IMR-90 (cell line): ENCODE measurements around the gene ELF5. TPM values are rescaled to one million over a fixed set of nuclear protein-coding genes. Genes with fewer than 3 reads are reported as not detected.

Source experiments
- ATAC-seq: fragments of 200-7000 bp; cut with Tn5 transposase; 2 replicates; pipeline ENCODE4 v1.9.1; 2020; ENCODE audit warnings: low read depth, mild to moderate bottlenecking, moderate library complexity
- BruUV-seq: library from RNA; stranded (reverse); fragments of 400-500 nt; replicated peaks from 2 replicates; lab custom pipeline; 2021; lab: Mats Ljungman, UMichigan
- CTCF ChIA-PET: fragments of 300-600 bp; formaldehyde crosslinking; extraction: SDS; loops from one replicate; lab custom pipeline; 2021; ENCODE audit warnings: antibody characterized with exemption; lab: Yijun Ruan, JAX
- POLR2A ChIA-PET: fragments of 300-600 bp; sonication (Branson Sonifier 250); formaldehyde crosslinking; loops from one replicate; lab custom pipeline; 2022; ENCODE audit warnings: antibody characterized with exemption; ENCODE audit not compliant: unreplicated experiment; lab: Charles Lee
- DNase-seq: peaks from one replicate; pipeline ENCODE4 v3.0.0; 2013
- H2AFZ ChIP-seq: replicated peaks from 2 replicates; pipeline ENCODE3; 2013; ENCODE audit warnings: low read length, mild to moderate bottlenecking; ENCODE audit not compliant: poor library complexity
- H2AK5ac ChIP-seq: 2 replicates; pipeline ENCODE4 v1.6.1; 2013; ENCODE audit warnings: low read depth, low read length, inconsistent platforms
- H2AK9ac ChIP-seq: replicated peaks from 2 replicates; pipeline ENCODE3; 2013; ENCODE audit warnings: mild to moderate bottlenecking, low read depth, low read length, moderate library complexity; ENCODE audit not compliant: poor library complexity
- H2BK120ac ChIP-seq: 2 replicates; pipeline ENCODE4 v1.6.1; 2013; ENCODE audit warnings: low read depth, low read length, inconsistent platforms
- H2BK15ac ChIP-seq: 3 replicates; pipeline ENCODE4 v1.6.1; 2013; ENCODE audit warnings: low read depth, low read length, inconsistent platforms
- H2BK20ac ChIP-seq: 2 replicates; pipeline ENCODE4 v1.6.1; 2013; ENCODE audit warnings: low read depth, mild to moderate bottlenecking, inconsistent platforms, low read length, moderate library complexity
- H2BK5ac ChIP-seq: 2 replicates; pipeline ENCODE4 v1.6.1; 2013; ENCODE audit warnings: mild to moderate bottlenecking, low read depth, low read length, inconsistent platforms; ENCODE audit not compliant: poor library complexity, severe bottlenecking
- H3K14ac ChIP-seq: replicated peaks from 2 replicates; pipeline ENCODE4 v1.6.1; 2013; ENCODE audit warnings: low read depth, low read length, inconsistent platforms
- H3K18ac ChIP-seq: 2 replicates; pipeline ENCODE4 v1.6.1; 2013; ENCODE audit warnings: low read depth, low read length, control low read depth
- H3K23ac ChIP-seq: 2 replicates; pipeline ENCODE4 v1.6.1; 2013; ENCODE audit warnings: low read depth, low read length, inconsistent platforms
- H3K27ac ChIP-seq: 2 replicates; pipeline ENCODE4 v1.5.1; 2013; ENCODE audit warnings: mild to moderate bottlenecking, control low read depth, low read length; ENCODE audit not compliant: insufficient read depth
- H3K27me3 ChIP-seq: 2 replicates; pipeline ENCODE4 v1.6.1; 2013; ENCODE audit warnings: low read length; ENCODE audit not compliant: control insufficient read depth, insufficient read depth
- H3K36me3 ChIP-seq: 2 replicates; pipeline ENCODE4 v1.6.1; 2013; ENCODE audit warnings: low read length, mixed read lengths; ENCODE audit not compliant: control insufficient read depth, insufficient read depth
- H3K4ac ChIP-seq: 2 replicates; pipeline ENCODE4 v1.6.1; 2013; ENCODE audit warnings: low read depth, low read length, inconsistent platforms
- H3K4me1 ChIP-seq: 2 replicates; pipeline ENCODE4 v1.6.1; 2013; ENCODE audit warnings: low read length, mixed read lengths; ENCODE audit not compliant: control insufficient read depth, insufficient read depth
- H3K4me2 ChIP-seq: 2 replicates; pipeline ENCODE4 v1.6.1; 2013; ENCODE audit warnings: low read depth, mild to moderate bottlenecking, control low read depth, low read length, moderate library complexity
- H3K4me3 ChIP-seq: 2 replicates; pipeline ENCODE4 v1.5.1; 2013; ENCODE audit warnings: low read depth, mild to moderate bottlenecking, control low read depth, low read length, moderate library complexity; ENCODE audit not compliant: insufficient read depth
- H3K56ac ChIP-seq: 2 replicates; pipeline ENCODE4 v1.6.1; 2013; ENCODE audit warnings: low read length, inconsistent platforms; ENCODE audit not compliant: insufficient read depth; ENCODE audit errors: extremely low read depth
- H3K79me1 ChIP-seq, 2 experiments: 2 replicates each; pipeline ENCODE4 v1.6.1; 2013; ENCODE audit warnings: low read length in 2 of 2, inconsistent platforms in 1 of 2, low read depth in 1 of 2
- H3K9ac ChIP-seq: 2 replicates; pipeline ENCODE4 v1.6.1; 2013; ENCODE audit warnings: low read depth, low read length, control low read depth
- H3K9me1 ChIP-seq: 2 replicates; pipeline ENCODE4 v1.6.1; 2013; ENCODE audit warnings: low read length, inconsistent platforms; ENCODE audit not compliant: insufficient read depth
- H3K9me3 ChIP-seq: 2 replicates; pipeline ENCODE4 v1.6.1; 2013; ENCODE audit warnings: low read length; ENCODE audit not compliant: control insufficient read depth, insufficient read depth
- H4K20me1 ChIP-seq: 2 replicates; pipeline ENCODE4 v1.6.1; 2013; ENCODE audit warnings: low read length, inconsistent platforms; ENCODE audit not compliant: insufficient read depth
- H4K5ac ChIP-seq: 2 replicates; pipeline ENCODE4 v1.6.1; 2013; ENCODE audit warnings: mild to moderate bottlenecking, low read depth, low read length, control low read depth
- H4K8ac ChIP-seq, 2 experiments: 2 replicates each; pipeline ENCODE4 v1.6.1; 2013; ENCODE audit warnings: low read depth in 2 of 2, low read length in 2 of 2, control low read depth in 1 of 2, inconsistent platforms in 1 of 2
- H4K91ac ChIP-seq: 2 replicates; pipeline ENCODE4 v1.6.1; 2013; ENCODE audit warnings: low read depth, low read length, inconsistent platforms; ENCODE audit not compliant: insufficient read depth
- BHLHE40 ChIP-seq: fragments of 150-350 bp; IDR thresholded peaks from 2 replicates; pipeline ENCODE4 v1.6.1; 2016; ENCODE audit warnings: mild to moderate bottlenecking, low read depth, low read length
- CEBPB ChIP-seq: IDR thresholded peaks from 2 replicates; pipeline ENCODE4 v1.6.1; 2012; ENCODE audit warnings: low read depth, low read length, improper control_type of control experiment
- CHD1 ChIP-seq: IDR thresholded peaks from 2 replicates; pipeline ENCODE4 v1.6.1; 2012; ENCODE audit warnings: low read depth, low read length, improper control_type of control experiment
- CTCF ChIP-seq: conservative IDR thresholded peaks from 2 replicates; pipeline ENCODE4 v1.5.1; 2012; ENCODE audit warnings: mild to moderate bottlenecking, low read depth, low read length, improper control_type of control experiment
- ELK1 ChIP-seq: fragments of 150-350 bp; IDR thresholded peaks from 2 replicates; pipeline ENCODE4 v1.6.1; 2016; ENCODE audit warnings: low read depth, mild to moderate bottlenecking, low read length, moderate library complexity, borderline replicate concordance
- FOS ChIP-seq: fragments of 150-350 bp; IDR thresholded peaks from 2 replicates; pipeline ENCODE4 v1.6.1; 2016; ENCODE audit warnings: low read depth, low read length
- MAFK ChIP-seq: IDR thresholded peaks from 2 replicates; pipeline ENCODE4 v1.6.1; 2012; ENCODE audit warnings: low read depth, low read length, improper control_type of control experiment
- MAZ ChIP-seq: IDR thresholded peaks from 2 replicates; pipeline ENCODE4 v1.6.1; 2012; ENCODE audit warnings: low read depth, mild to moderate bottlenecking, low read length, improper control_type of control experiment, moderate library complexity, borderline replicate concordance
- MXI1 ChIP-seq: IDR thresholded peaks from 2 replicates; pipeline ENCODE4 v1.6.1; 2012; ENCODE audit warnings: low read depth, mild to moderate bottlenecking, low read length, moderate library complexity, borderline replicate concordance
- NFE2L2 ChIP-seq: fragments of 150-350 bp; IDR thresholded peaks from 2 replicates; pipeline ENCODE4 v1.6.1; 2016; ENCODE audit warnings: low read depth, mild to moderate bottlenecking, low read length
- POLR2A ChIP-seq: IDR thresholded peaks from 2 replicates; pipeline ENCODE4 v1.6.1; 2012; ENCODE audit warnings: mild to moderate bottlenecking, low read depth, low read length
- RAD21 ChIP-seq: IDR thresholded peaks from 2 replicates; pipeline ENCODE4 v1.6.1; 2012; ENCODE audit warnings: low read length, improper control_type of control experiment
- RCOR1 ChIP-seq: IDR thresholded peaks from 2 replicates; pipeline ENCODE4 v1.6.1; 2012; ENCODE audit warnings: mild to moderate bottlenecking, low read length, improper control_type of control experiment; ENCODE audit not compliant: insufficient replicate concordance
- RFX5 ChIP-seq: IDR thresholded peaks from 2 replicates; pipeline ENCODE4 v1.8.0; 2012; ENCODE audit warnings: low read depth, mild to moderate bottlenecking, low read length, moderate library complexity
- SMC3 ChIP-seq: fragments of 150-350 bp; IDR thresholded peaks from 2 replicates; pipeline ENCODE4 v1.6.1; 2016; ENCODE audit warnings: low read depth, mild to moderate bottlenecking, antibody characterized with exemption, low read length, moderate library complexity
- USF2 ChIP-seq: fragments of 150-350 bp; IDR thresholded peaks from 2 replicates; pipeline ENCODE4 v1.6.1; 2017; ENCODE audit warnings: mild to moderate bottlenecking, antibody characterized with exemption, low read length, low read depth
- WGBS, 2 experiments: methylation state at CpG; one replicate each; pipeline versions ENCODE4 v1.1.5 to v1.1.7; 2013; ENCODE audit warnings: missing lambda C conversion rate in 2 of 2; ENCODE audit not compliant: insufficient read length in 1 of 2; ENCODE audit errors: extremely low coverage in 2 of 2; 5-methylcytosine and 5-hydroxymethylcytosine counted together
- dilution Hi-C: fragments of 300-500 bp; cut with HindIII; formaldehyde crosslinking; loops from one replicate; pipeline ENCODE4 v1.14.3; 2018; ENCODE audit warnings: low sequenced_read_pairs; ENCODE audit not compliant: unreplicated experiment
- in situ Hi-C: fragments of 300-500 bp; cut with MboI; formaldehyde crosslinking; loops from 3 replicates; pipeline ENCODE4 v1.14.3; 2019; ENCODE audit warnings: low sequenced_read_pairs, inconsistent platforms, mixed read lengths
- intact Hi-C: fragments of 100-400 bp; cut with micrococcal nuclease; formaldehyde crosslinking; loops from 2 replicates; pipeline ENCODE4 v1.10.0; 2022
- polyA plus RNA-seq, 3 experiments: library from polyadenylated mRNA; depleted of rRNA; stranded (reverse); fragments of >200 nt; gene quantifications; 2 replicates each; pipeline ENCODE4 v1.2.3, GENCODE V29; 2012; ENCODE audit warnings: low replicate concordance in 1 of 3
- total RNA-seq: library from RNA; depleted of rRNA; stranded (reverse); fragments of >200 nt; gene quantifications from 2 replicates; pipeline ENCODE4 v1.2.3, GENCODE V29; 2012

The ELF5 gene
- total and polyA plus RNA-seq, 2 of the 4 experiments (the other 2 are of a cell fraction): not detected

- dilution Hi-C loops: no loop called here
- DNase-seq (no peak), ATAC-seq (no peak)
- no peak overlapping the region for H2BK120ac ChIP-seq
- no peak overlapping the region for H3K18ac ChIP-seq
- H3K27ac ChIP-seq: no peak overlapping the region
- H3K4ac ChIP-seq: no peak overlapping the region
- BruUV-seq: no TSS peak
- no peak overlapping the region for H2AFZ ChIP-seq
- in situ Hi-C loops: no loop called here
- no peak overlapping the region for H3K14ac ChIP-seq
- peaks cover 61% of the 10 kb centered on the region for H3K27me3 ChIP-seq
- H3K36me3 ChIP-seq: no peaks in the 10 kb centered on the region
- TF ChIP-seq RAD21 (no peak), CHD1 (no peak), RFX5 (no peak), MAZ (no peak), POLR2A (no peak), BHLHE40 (no peak), NFE2L2 (no peak), CTCF (no peak), MAFK (no peak), CEBPB (no peak), FOS (no peak), ELK1 (no peak), SMC3 (no peak), USF2 (no peak), MXI1 (no peak), RCOR1 (no peak)
- no peak overlapping the region for H2AK5ac ChIP-seq
- no peak overlapping the region for H3K9ac ChIP-seq
- intact Hi-C loops: no loop called here
- H3K4me3 ChIP-seq: no peak overlapping the region
- H2BK15ac ChIP-seq: no peak overlapping the region
- no peaks in the 10 kb centered on the region for H4K20me1 ChIP-seq
- H2AK9ac ChIP-seq: no peak overlapping the region
- no peak overlapping the region for H3K56ac ChIP-seq
- ChIA-PET CTCF (no interaction called here), POLR2A (no interaction called here)
- WGBS, 2 experiments: 80% methylated on average over 1 of the region's 5 CpGs; no CpG with 5 or more reads in 1 of the 2 experiments
- H2BK20ac ChIP-seq: no peak overlapping the region
- H3K79me1 ChIP-seq: no peaks in the 10 kb centered on the region
- no peaks in the 10 kb centered on the region for H3K9me3 ChIP-seq
- H3K4me2 ChIP-seq: no peak overlapping the region
- H4K8ac ChIP-seq: no peak overlapping the region
- no peak overlapping the region for H3K23ac ChIP-seq
- no peak overlapping the region for H4K91ac ChIP-seq
- H2BK5ac ChIP-seq: no peak overlapping the region
- H4K5ac ChIP-seq: no peak overlapping the region
- H3K9me1 ChIP-seq: no peaks in the 10 kb centered on the region
- no peaks in the 10 kb centered on the region for H3K4me1 ChIP-seq
Measured at GRCh38 chr11:34549271-34549670, 35.7 kb upstream of the ELF5 start.
